NT2/D1 (cell line): ENCODE measurements around the gene MAST4.

Source experiments
- DNase-seq: peaks from one replicate; pipeline ENCODE4 v3.0.0-alpha.2; 2011; ENCODE audit warnings: low read depth, low spot score
- H3K27me3 ChIP-seq: 2 replicates; pipeline ENCODE4 v1.6.0; 2011; ENCODE audit warnings: mild to moderate bottlenecking; ENCODE audit not compliant: insufficient read length, insufficient read depth
- H3K36me3 ChIP-seq: 2 replicates; pipeline ENCODE4 v1.6.1; 2011; ENCODE audit warnings: mild to moderate bottlenecking, low read length, mixed read lengths; ENCODE audit not compliant: insufficient read depth, insufficient read length
- H3K4me1 ChIP-seq: 2 replicates; pipeline ENCODE4 v1.5.1; 2011; ENCODE audit not compliant: insufficient read depth, insufficient read length
- H3K4me3 ChIP-seq: 2 replicates; pipeline ENCODE4 v1.5.1; 2011; ENCODE audit warnings: low read depth; ENCODE audit not compliant: insufficient read length
- H3K9ac ChIP-seq: 2 replicates; pipeline ENCODE4 v1.6.0; 2011; ENCODE audit warnings: low read depth; ENCODE audit not compliant: insufficient read length
- H3K9me3 ChIP-seq: 2 replicates; pipeline ENCODE4 v1.5.1; 2011; ENCODE audit warnings: mild to moderate bottlenecking, low read length; ENCODE audit not compliant: insufficient read depth
- SUZ12 ChIP-seq: IDR thresholded peaks from 2 replicates; pipeline ENCODE4 v1.6.1; 2011; ENCODE audit not compliant: insufficient read length, insufficient read depth; ENCODE audit errors: extremely low read depth
- YY1 ChIP-seq: IDR thresholded peaks from 2 replicates; pipeline ENCODE4 v1.6.1; 2011; ENCODE audit not compliant: insufficient read length, insufficient read depth
- ZNF274 ChIP-seq: IDR thresholded peaks from 2 replicates; pipeline ENCODE4 v1.6.1; 2011; ENCODE audit warnings: mild to moderate bottlenecking, low read depth, low read length

The MAST4 gene

DNA sequence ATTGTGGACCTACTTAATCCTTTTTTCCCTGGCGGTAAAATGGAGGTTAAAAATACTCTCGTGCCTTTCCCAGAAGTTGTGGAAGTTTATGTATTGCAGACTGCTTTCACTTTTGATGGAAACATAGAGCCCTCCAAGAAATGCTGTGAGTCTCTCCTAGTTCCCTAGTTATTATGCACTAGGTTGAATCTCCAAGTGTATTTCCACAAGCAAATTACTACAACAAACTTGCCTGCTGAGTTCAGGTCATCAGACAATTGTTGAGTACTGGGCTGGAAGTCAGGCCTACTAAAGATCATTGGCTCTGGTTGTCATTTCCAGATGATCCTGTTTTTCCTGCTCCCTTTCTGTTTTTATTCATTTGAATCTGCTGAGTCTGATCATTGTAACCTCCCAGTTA, 496.3 kb downstream of the MAST4 start:
- TF ChIP-seq YY1, result no peak
- TF ChIP-seq ZNF274, result no peak
- TF ChIP-seq SUZ12, result no peak
- no peak for DNase-seq
- Histone ChIP-seq H3K4me3 (no peak overlapping the region), H3K36me3 (no peaks in the 10 kb centered on the region), H3K4me1 (no peaks in the 10 kb centered on the region), H3K27me3 (no peaks in the 10 kb centered on the region), H3K9ac (no peak overlapping the region), H3K9me3 (no peaks in the 10 kb centered on the region)

DNA sequence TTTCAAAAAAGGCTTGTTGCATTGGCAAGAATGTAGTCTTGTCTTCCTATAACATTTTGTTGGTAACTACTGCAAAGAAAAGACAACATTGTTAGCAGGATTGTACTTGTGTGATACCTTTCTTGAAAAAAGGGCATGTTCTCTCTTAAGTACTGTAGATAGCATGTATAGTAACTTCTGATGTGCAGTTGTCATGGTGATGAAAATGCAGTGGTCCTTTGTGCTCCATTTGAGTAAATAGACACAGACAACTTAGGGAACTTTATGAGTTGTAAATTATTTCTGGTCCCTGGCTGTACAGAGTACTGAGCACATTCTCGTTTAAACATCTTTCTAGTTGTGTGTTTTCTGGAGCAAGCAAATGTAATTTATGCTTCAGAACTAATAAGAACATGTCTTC, 497.1 kb downstream of the MAST4 start:
- no peak for DNase-seq
- no peak overlapping the region for H3K9ac ChIP-seq
- H3K36me3 ChIP-seq, result no peaks in the 10 kb centered on the region
- no peaks in the 10 kb centered on the region for H3K9me3 ChIP-seq
- H3K27me3 ChIP-seq, result no peaks in the 10 kb centered on the region
- no peaks in the 10 kb centered on the region for H3K4me1 ChIP-seq
- TF ChIP-seq YY1 (no peak), SUZ12 (no peak), ZNF274 (no peak)
- no peak overlapping the region for H3K4me3 ChIP-seq

DNA sequence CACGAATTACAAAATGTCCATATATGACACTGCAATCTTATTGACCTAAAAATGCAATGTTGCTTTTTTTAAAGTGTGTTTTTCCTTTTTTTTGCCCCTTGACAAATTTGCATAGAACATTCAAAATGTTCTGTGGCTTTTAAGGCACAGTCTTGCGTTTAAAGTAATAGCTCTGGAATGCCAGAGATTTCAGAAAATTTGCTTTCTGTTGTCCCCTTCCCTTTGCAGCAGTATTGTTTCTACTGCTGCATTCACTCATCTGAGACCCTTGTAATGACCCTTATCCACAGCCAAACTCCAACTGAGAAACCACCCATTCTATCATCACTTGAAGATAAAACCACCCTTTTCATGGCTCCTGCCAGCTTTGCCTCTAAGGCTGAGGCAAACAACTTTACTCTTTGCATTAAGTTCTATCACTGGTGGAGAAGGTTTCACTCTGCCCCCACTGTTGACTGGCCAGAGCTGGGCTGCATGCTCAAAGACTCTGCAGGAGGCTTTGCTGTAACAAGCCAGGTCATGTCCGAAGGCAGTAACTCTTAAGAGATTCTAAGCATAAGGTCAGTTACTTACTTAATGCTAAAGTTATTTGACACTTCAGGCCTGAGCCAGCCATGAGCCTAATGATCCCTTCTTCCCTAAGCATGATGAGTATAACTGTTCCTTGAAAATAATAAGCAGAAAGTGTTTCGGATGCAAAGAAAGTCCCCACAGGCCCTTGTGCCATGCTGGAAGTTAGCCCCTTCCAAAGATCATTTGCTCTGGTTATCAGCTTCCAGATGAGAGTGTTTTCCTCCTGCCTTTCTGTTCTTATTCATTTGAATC, 498.5 kb downstream of the MAST4 start:
- Histone ChIP-seq H3K4me1 (no peaks in the 10 kb centered on the region), H3K4me3 (no peak overlapping the region), H3K36me3 (no peaks in the 10 kb centered on the region), H3K9ac (no peak overlapping the region), H3K27me3 (no peaks in the 10 kb centered on the region), H3K9me3 (no peaks in the 10 kb centered on the region)
- peak; percentile 22 for DNase-seq
- no peak for TF ChIP-seq SUZ12
- TF ChIP-seq YY1, result no peak
- TF ChIP-seq ZNF274, result no peak

DNA sequence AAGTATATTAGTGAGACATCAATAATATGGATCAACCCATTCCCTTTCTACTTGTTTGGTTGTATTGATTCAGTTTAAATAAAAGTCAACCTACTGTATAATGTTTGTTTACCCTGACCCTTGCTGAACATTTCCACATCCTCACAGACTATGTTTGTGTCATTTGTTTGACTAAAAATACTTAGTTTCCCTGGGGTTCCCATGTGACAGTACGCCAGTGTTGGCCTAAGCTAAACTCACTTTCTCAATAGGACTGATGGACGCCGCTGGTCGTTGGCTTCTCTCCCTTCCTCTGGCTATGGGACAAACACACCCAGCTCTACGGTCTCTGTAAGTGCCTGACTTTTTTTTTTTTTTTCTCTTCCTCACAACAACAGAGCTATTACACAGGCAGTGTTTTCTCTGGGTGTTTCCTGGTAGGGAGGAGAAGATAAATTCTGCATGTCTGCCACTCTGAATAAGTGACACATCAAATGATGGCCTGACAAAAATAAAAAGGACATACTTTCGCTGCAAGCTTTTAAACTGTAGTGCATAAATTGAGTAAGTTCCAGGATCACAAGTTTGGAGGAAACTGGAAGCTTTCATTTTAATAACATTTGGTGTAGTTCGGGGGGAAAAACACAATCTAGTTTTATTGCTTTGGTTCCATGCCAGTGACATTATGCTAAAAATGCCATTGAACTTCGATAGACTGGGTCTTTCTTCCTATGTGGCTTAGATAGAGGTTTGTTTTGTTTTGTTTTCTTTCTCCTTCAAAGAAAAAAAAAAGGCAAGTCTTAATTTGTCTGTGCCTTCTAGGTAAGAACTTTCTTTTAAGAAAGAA, 499.4 kb downstream of the MAST4 start:
- H3K4me1 ChIP-seq, result no peaks in the 10 kb centered on the region
- no peak for DNase-seq
- no peaks in the 10 kb centered on the region for H3K36me3 ChIP-seq
- no peaks in the 10 kb centered on the region for H3K27me3 ChIP-seq
- no peak for TF ChIP-seq SUZ12
- TF ChIP-seq YY1, result no peak
- TF ChIP-seq ZNF274, result no peak
- H3K4me3 ChIP-seq, result no peak overlapping the region
- no peaks in the 10 kb centered on the region for H3K9me3 ChIP-seq
- no peak overlapping the region for H3K9ac ChIP-seq

DNA sequence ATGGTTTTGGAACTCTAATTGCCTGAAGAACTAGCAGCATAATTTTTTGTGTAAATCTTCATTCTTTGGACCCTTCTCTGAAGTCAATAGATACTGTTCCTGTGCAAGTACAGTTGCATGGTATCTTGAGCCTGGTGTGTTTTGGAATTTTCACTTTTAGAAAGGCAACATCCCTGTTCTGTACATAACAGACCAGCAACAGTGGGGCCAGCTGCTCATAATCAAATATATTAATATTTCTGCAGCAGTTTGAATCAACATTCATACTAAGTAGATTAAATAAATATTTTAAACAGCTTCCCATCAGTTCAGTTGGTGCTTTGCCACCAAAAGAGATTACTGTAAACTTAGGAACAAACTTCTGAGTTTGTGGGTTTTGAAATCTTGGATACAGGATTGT, 502.5 kb downstream of the MAST4 start:
- H3K4me3 ChIP-seq, result no peak overlapping the region
- TF ChIP-seq ZNF274, result no peak
- no peak for TF ChIP-seq SUZ12
- TF ChIP-seq YY1, result no peak
- H3K27me3 ChIP-seq, result no peaks in the 10 kb centered on the region
- no peaks in the 10 kb centered on the region for H3K4me1 ChIP-seq
- no peak for DNase-seq
- no peaks in the 10 kb centered on the region for H3K9me3 ChIP-seq
- no peak overlapping the region for H3K9ac ChIP-seq
- no peaks in the 10 kb centered on the region for H3K36me3 ChIP-seq

DNA sequence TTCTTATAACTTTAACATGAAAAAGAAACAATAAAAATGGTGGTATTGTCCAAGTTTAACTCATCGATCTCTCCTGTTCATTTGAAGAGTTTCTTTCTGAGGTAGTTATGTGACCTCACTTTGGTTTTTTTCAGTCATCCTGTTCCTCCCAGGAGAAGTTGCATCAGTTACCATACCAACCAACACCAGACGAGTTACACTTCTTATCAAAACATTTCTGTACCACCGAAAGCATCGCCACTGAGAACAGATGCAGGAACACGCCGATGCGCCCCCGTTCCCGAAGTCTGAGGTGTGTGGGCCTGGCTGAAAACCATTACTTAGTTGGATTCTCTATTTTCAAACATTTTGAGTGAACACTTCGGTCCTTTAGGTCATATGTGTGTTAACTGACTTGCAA, 504.1 kb downstream of the MAST4 start:
- Histone ChIP-seq H3K4me3 (no peak overlapping the region), H3K4me1 (no peaks in the 10 kb centered on the region), H3K27me3 (no peaks in the 10 kb centered on the region), H3K9ac (no peak overlapping the region), H3K9me3 (no peaks in the 10 kb centered on the region), H3K36me3 (no peaks in the 10 kb centered on the region)
- no peak for TF ChIP-seq ZNF274
- TF ChIP-seq SUZ12, result no peak
- no peak for TF ChIP-seq YY1
- no peak for DNase-seq

DNA sequence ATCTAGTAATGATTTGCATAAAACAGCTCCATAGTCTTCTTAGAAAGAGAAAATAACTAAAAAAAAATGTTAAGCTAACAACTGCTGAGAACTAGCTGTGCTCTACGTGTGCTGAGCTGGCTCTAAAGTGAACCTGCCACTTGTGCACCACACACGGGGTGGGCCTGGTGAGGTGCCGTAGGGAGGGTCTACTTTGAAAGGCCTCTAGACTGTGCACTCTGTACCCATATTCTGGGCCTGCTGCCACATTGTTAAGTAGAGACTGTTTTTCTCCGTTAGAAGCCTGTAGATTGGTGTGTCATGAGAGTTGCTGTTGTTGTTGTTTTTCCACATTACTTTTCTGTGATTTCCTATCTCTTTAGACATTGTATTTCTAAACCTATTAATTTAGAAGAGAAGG, 506.5 kb downstream of the MAST4 start:
- Histone ChIP-seq H3K9me3 (no peaks in the 10 kb centered on the region), H3K27me3 (no peaks in the 10 kb centered on the region), H3K4me3 (no peak overlapping the region), H3K36me3 (no peaks in the 10 kb centered on the region), H3K4me1 (no peaks in the 10 kb centered on the region), H3K9ac (no peak overlapping the region)
- TF ChIP-seq ZNF274, result no peak
- TF ChIP-seq YY1, result no peak
- TF ChIP-seq SUZ12, result no peak
- no peak for DNase-seq
